Uterine smooth muscle cell (primary cell): ENCODE results near the gene UTP3. TPM values are rescaled to one million over a fixed set of nuclear protein-coding genes. Genes with fewer than 3 reads are reported as not detected.

Source experiments
- total RNA-seq: library from RNA; depleted of rRNA; stranded (reverse); fragments of >200 nt; gene quantifications from 2 replicates; pipeline ENCODE4 v1.2.3, GENCODE V29; 2014

The UTP3 gene
- total RNA-seq = 20.4 and 27.7 TPM in 2 replicates

GRCh38 chr4:70687821-70688794 lies at the start of gene UTP3:
Gene UTP3, plus strand, starts transcription at chr4:70688532. Its CDS starts 146 bp downstream, at chr4:70688678.

GRCh38 chr4:70666369-70666768 lies 22.0 kb upstream of the UTP3 start, which contains the start of gene JCHAIN:
Gene JCHAIN, minus strand, starts transcription at chr4:70666508. Its CDS starts 18 bp downstream, at chr4:70666490.

GRCh38 chr4:70721747-70722146 lies 33.4 kb downstream of the UTP3 start, which contains the start of gene RUFY3:
Gene RUFY3, plus strand, starts transcription at chr4:70721964. Its CDS starts 610 bp downstream, at chr4:70722574.

Other genes starting within 250 kb of the UTP3 start
- gene MUC7, start 216.3 kb upstream of the UTP3 start, total RNA-seq = not detected in 2 replicates
- gene AMTN, start 170.0 kb upstream of the UTP3 start, total RNA-seq = not detected in 2 replicates
- gene AMBN, start 96.3 kb upstream of the UTP3 start, total RNA-seq = not detected in 2 replicates
- under 0.01 TPM in 1 of 2 replicates, not detected in the other for gene ENAM, start 59.8 kb upstream of the UTP3 start, total RNA-seq
- gene JCHAIN, start 22.0 kb upstream of the UTP3 start, total RNA-seq = 0.66 and 1.2 TPM in 2 replicates
- 67.7 and 97.8 TPM in 2 replicates for gene RUFY3, start 33.4 kb downstream of the UTP3 start, total RNA-seq
- 93.5 and 97.6 TPM in 2 replicates for gene GRSF1, start 151.4 kb downstream of the UTP3 start, total RNA-seq
- gene MOB1B, start 213.8 kb downstream of the UTP3 start, total RNA-seq = 15.3 and 15.6 TPM in 2 replicates